Liver (tissue), 9 donors: ENCODE measurements around the gene OLA1. TPM values are rescaled to one million over a fixed set of nuclear protein-coding genes. Genes with fewer than 3 reads are reported as not detected.

ENCODE experiments used
- DNase-seq: peaks from one replicate; pipeline ENCODE4 v3.0.0-alpha.2; 2017; ENCODE audit warnings: low spot score
- H3K27ac ChIP-seq, 2 donors: one replicate each; pipeline ENCODE4 v1.7.0; 2013; ENCODE audit warnings: inconsistent platforms in 2 of 2, low read length in 2 of 2, control low read depth in 1 of 2, low read depth in 1 of 2, mild to moderate bottlenecking in 1 of 2
- H3K27me3 ChIP-seq, 4 donors: one replicate each; pipeline versions ENCODE4 v1.6.1 to v1.7.0; 2013; ENCODE audit warnings: low read length in 3 of 4, inconsistent platforms in 1 of 4, mild to moderate bottlenecking in 1 of 4, moderate library complexity in 1 of 4; ENCODE audit not compliant: control insufficient read depth in 4 of 4, insufficient read depth in 4 of 4
- H3K36me3 ChIP-seq, 4 donors: one replicate each; pipeline versions ENCODE4 v1.6.1 to v1.7.0; 2013; ENCODE audit warnings: low read length in 3 of 4, mild to moderate bottlenecking in 3 of 4, low read depth in 1 of 4, moderate library complexity in 1 of 4; ENCODE audit not compliant: control insufficient read depth in 4 of 4, insufficient read depth in 3 of 4
- H3K4me1 ChIP-seq, 4 donors: one replicate each; pipeline versions ENCODE4 v1.6.1 to v1.7.0; 2013; ENCODE audit warnings: low read length in 3 of 4, mild to moderate bottlenecking in 3 of 4, moderate library complexity in 1 of 4; ENCODE audit not compliant: control insufficient read depth in 4 of 4, insufficient read depth in 4 of 4
- H3K4me3 ChIP-seq, 3 donors: one replicate each; pipeline versions ENCODE4 v1.6.1 to v1.7.0; 2013; ENCODE audit warnings: low read length in 3 of 3, control low read depth in 1 of 3, low read depth in 1 of 3, mild to moderate bottlenecking in 1 of 3
- H3K9ac ChIP-seq, 2 donors: one replicate each; pipeline ENCODE4 v1.7.0; 2013; ENCODE audit warnings: low read length in 2 of 2, mild to moderate bottlenecking in 2 of 2, moderate library complexity in 2 of 2, control low read depth in 1 of 2, low read depth in 1 of 2
- H3K9me3 ChIP-seq, 4 donors: one replicate each; pipeline versions ENCODE4 v1.6.1 to v1.7.0; 2013; ENCODE audit warnings: low read length in 3 of 4; ENCODE audit not compliant: control insufficient read depth in 4 of 4
- EGR1 ChIP-seq, 2 donors: IDR thresholded peaks; 2 replicates each; pipeline ENCODE4 v1.6.1; 2016 to 2018; ENCODE audit warnings: antibody characterized with exemption in 2 of 2, low read depth in 2 of 2
- FOXA1 ChIP-seq: IDR thresholded peaks from 2 replicates; pipeline ENCODE4 v1.6.1; 2016; ENCODE audit warnings: antibody characterized with exemption
- FOXA2 ChIP-seq: IDR thresholded peaks from 2 replicates; pipeline ENCODE4 v1.6.1; 2016; ENCODE audit warnings: antibody characterized with exemption
- GABPA ChIP-seq, 2 donors: IDR thresholded peaks in 1 of 2; conservative IDR thresholded peaks in 1 of 2; 2 replicates each; pipeline ENCODE4 v1.6.1; 2016; ENCODE audit warnings: antibody characterized with exemption in 2 of 2, mild to moderate bottlenecking in 1 of 2, moderate library complexity in 1 of 2
- HNF4A ChIP-seq, 2 donors: conservative IDR thresholded peaks; 2 replicates each; pipeline ENCODE4 v1.6.1; 2016; ENCODE audit warnings: antibody characterized with exemption in 2 of 2, mild to moderate bottlenecking in 2 of 2
- HNF4G ChIP-seq: IDR thresholded peaks from 2 replicates; pipeline ENCODE4 v1.6.1; 2016; ENCODE audit warnings: antibody characterized with exemption
- JUND ChIP-seq, 2 donors: IDR thresholded peaks; 2 replicates each; pipeline ENCODE4 v1.6.1; 2016; ENCODE audit warnings: antibody characterized with exemption in 2 of 2
- NR2F2 ChIP-seq: IDR thresholded peaks from 2 replicates; pipeline ENCODE4 v1.6.1; 2016; ENCODE audit warnings: antibody characterized with exemption
- RAD21 ChIP-seq, 2 donors: IDR thresholded peaks; 2 replicates each; pipeline ENCODE4 v1.6.1; 2016; ENCODE audit warnings: antibody characterized with exemption in 2 of 2, mild to moderate bottlenecking in 2 of 2
- RXRA ChIP-seq, 2 donors: IDR thresholded peaks; 2 replicates each; pipeline ENCODE4 v1.6.1; 2017 to 2018; ENCODE audit warnings: antibody characterized with exemption in 2 of 2, mild to moderate bottlenecking in 1 of 2
- SP1 ChIP-seq: IDR thresholded peaks from 2 replicates; pipeline ENCODE4 v1.6.1; 2018; ENCODE audit warnings: antibody characterized with exemption, mild to moderate bottlenecking
- TAF1 ChIP-seq: conservative IDR thresholded peaks from 2 replicates; pipeline ENCODE4 v1.6.1; 2016; ENCODE audit warnings: antibody characterized with exemption, mild to moderate bottlenecking
- YY1 ChIP-seq: IDR thresholded peaks from 2 replicates; pipeline ENCODE4 v1.6.1; 2016; ENCODE audit warnings: antibody characterized with exemption, mild to moderate bottlenecking
- WGBS: extraction: QIAGEN DNeasy Blood & Tissue Kit; methylation state at CpG from one replicate; pipeline ENCODE4 v1.1.7; 2013; 5-methylcytosine and 5-hydroxymethylcytosine counted together
- polyA plus RNA-seq, 2 donors: library from polyadenylated mRNA; stranded (reverse) in 1 of 2; unstranded in 1 of 2; fragments of 200-250 nt in 1 of 2; fragments of >200 nt in 1 of 2; fragmentation: Nextera tagmentation in 1 of 2; extraction: Ambion mirVana in 1 of 2; gene quantifications; one replicate each; pipeline versions ENCODE4 v1.2.1 to v1.2.3, GENCODE V29; 2013 to 2015
- total RNA-seq, 2 donors: library from RNA; depleted of rRNA; stranded (reverse); fragments of >200 nt; gene quantifications; one replicate each; pipeline ENCODE4 v1.2.3, GENCODE V29; 2014
- TF ChIP-seq, protein P1 (sequence below): IDR thresholded peaks from 2 replicates; pipeline ENCODE4 v1.6.1; 2016; ENCODE audit warnings: antibody characterized with exemption
- TF ChIP-seq, protein P2 (sequence below): IDR thresholded peaks from 2 replicates; pipeline ENCODE4 v1.6.1; 2016; ENCODE audit warnings: antibody characterized with exemption
- TF ChIP-seq, protein P3 (sequence below): fragments of 150-350 bp; IDR thresholded peaks from 2 replicates; pipeline ENCODE4 v1.5.1; 2017; ENCODE audit warnings: improper control_type of control experiment, low read depth, low read length; ENCODE audit not compliant: missing input control
- TF ChIP-seq, protein P4 (sequence below): IDR thresholded peaks from 2 replicates; pipeline ENCODE4 v1.6.1; 2016; ENCODE audit warnings: antibody characterized with exemption
- TF ChIP-seq, protein P5 (sequence below): IDR thresholded peaks from 2 replicates; pipeline ENCODE4 v1.6.1; 2016; ENCODE audit warnings: antibody characterized with exemption, mild to moderate bottlenecking
- donor health status: healthy.
- donor health status: healthy.
- donor health status: healthy.
- donor health status: healthy.
- donor health status: healthy.

The OLA1 gene
- total and polyA plus RNA-seq, 4 donors = 23.4 to 38.1 (median 32.3) TPM

DNA sequence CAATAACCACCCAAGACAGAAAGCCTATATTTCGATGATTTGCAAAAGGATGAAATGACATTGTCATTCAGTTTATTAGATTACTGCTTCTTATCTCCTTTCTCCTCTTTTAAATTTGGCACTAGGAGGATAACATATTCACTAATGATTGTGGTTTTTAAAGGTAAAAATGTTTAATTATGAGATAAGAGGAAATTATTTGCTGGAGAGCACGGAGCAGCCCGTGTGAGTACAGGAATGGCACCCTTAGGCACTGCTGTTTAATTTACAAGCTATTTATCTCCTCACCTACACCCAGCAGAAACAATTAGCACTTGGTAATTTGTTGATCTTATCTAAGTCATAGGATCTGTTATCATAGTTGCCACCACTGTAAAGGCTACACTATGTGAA, 195.8 kb downstream of the OLA1 start:
- no peaks in the 10 kb centered on the region for H3K36me3 ChIP-seq
- no peak overlapping the region for H3K27ac ChIP-seq
- no peak overlapping the region for H3K9ac ChIP-seq
- H3K27me3 ChIP-seq = peaks cover 0 to 2% (median 0%) of the 10 kb centered on the region in 4 donors
- WGBS = 78% methylated on average over 3 of the region's 3 CpGs
- DNase-seq = no peak
- no peaks in the 10 kb centered on the region for H3K4me1 ChIP-seq
- TF ChIP-seq YY1 (no peak), HNF4A (conservative IDR thresholded peaks at IDR 0.05) (no peak), JUND (IDR thresholded peaks at IDR 0.05) (no peak), EGR1 (IDR thresholded peaks at IDR 0.05; ENCODE audit: low read depth in 2 of 2) (no peak), TAF1 (no peak), RAD21 (IDR thresholded peaks at IDR 0.05) (no peak), HNF4G (no peak), FOXA2 (no peak), NR2F2 (no peak), SP1 (no peak), RXRA (IDR thresholded peaks at IDR 0.05) (no peak), FOXA1 (no peak), GABPA (IDR thresholded peaks at IDR 0.05 in 1 of 2, conservative IDR thresholded peaks at IDR 0.05 in 1 of 2) (no peak)
- TF ChIP-seq, protein P1, sequence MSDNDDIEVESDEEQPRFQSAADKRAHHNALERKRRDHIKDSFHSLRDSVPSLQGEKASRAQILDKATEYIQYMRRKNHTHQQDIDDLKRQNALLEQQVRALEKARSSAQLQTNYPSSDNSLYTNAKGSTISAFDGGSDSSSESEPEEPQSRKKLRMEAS = no peak
- TF ChIP-seq, protein P2, sequence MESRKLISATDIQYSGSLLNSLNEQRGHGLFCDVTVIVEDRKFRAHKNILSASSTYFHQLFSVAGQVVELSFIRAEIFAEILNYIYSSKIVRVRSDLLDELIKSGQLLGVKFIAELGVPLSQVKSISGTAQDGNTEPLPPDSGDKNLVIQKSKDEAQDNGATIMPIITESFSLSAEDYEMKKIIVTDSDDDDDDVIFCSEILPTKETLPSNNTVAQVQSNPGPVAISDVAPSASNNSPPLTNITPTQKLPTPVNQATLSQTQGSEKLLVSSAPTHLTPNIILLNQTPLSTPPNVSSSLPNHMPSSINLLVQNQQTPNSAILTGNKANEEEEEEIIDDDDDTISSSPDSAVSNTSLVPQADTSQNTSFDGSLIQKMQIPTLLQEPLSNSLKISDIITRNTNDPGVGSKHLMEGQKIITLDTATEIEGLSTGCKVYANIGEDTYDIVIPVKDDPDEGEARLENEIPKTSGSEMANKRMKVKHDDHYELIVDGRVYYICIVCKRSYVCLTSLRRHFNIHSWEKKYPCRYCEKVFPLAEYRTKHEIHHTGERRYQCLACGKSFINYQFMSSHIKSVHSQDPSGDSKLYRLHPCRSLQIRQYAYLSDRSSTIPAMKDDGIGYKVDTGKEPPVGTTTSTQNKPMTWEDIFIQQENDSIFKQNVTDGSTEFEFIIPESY = no peak
- TF ChIP-seq, protein P3, sequence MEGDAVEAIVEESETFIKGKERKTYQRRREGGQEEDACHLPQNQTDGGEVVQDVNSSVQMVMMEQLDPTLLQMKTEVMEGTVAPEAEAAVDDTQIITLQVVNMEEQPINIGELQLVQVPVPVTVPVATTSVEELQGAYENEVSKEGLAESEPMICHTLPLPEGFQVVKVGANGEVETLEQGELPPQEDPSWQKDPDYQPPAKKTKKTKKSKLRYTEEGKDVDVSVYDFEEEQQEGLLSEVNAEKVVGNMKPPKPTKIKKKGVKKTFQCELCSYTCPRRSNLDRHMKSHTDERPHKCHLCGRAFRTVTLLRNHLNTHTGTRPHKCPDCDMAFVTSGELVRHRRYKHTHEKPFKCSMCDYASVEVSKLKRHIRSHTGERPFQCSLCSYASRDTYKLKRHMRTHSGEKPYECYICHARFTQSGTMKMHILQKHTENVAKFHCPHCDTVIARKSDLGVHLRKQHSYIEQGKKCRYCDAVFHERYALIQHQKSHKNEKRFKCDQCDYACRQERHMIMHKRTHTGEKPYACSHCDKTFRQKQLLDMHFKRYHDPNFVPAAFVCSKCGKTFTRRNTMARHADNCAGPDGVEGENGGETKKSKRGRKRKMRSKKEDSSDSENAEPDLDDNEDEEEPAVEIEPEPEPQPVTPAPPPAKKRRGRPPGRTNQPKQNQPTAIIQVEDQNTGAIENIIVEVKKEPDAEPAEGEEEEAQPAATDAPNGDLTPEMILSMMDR = no peak
- TF ChIP-seq, protein P4, sequence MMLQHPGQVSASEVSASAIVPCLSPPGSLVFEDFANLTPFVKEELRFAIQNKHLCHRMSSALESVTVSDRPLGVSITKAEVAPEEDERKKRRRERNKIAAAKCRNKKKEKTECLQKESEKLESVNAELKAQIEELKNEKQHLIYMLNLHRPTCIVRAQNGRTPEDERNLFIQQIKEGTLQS = no peak
- TF ChIP-seq, protein P5, sequence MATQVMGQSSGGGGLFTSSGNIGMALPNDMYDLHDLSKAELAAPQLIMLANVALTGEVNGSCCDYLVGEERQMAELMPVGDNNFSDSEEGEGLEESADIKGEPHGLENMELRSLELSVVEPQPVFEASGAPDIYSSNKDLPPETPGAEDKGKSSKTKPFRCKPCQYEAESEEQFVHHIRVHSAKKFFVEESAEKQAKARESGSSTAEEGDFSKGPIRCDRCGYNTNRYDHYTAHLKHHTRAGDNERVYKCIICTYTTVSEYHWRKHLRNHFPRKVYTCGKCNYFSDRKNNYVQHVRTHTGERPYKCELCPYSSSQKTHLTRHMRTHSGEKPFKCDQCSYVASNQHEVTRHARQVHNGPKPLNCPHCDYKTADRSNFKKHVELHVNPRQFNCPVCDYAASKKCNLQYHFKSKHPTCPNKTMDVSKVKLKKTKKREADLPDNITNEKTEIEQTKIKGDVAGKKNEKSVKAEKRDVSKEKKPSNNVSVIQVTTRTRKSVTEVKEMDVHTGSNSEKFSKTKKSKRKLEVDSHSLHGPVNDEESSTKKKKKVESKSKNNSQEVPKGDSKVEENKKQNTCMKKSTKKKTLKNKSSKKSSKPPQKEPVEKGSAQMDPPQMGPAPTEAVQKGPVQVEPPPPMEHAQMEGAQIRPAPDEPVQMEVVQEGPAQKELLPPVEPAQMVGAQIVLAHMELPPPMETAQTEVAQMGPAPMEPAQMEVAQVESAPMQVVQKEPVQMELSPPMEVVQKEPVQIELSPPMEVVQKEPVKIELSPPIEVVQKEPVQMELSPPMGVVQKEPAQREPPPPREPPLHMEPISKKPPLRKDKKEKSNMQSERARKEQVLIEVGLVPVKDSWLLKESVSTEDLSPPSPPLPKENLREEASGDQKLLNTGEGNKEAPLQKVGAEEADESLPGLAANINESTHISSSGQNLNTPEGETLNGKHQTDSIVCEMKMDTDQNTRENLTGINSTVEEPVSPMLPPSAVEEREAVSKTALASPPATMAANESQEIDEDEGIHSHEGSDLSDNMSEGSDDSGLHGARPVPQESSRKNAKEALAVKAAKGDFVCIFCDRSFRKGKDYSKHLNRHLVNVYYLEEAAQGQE = no peak
- no peak overlapping the region for H3K4me3 ChIP-seq
- H3K9me3 ChIP-seq = no peaks in the 10 kb centered on the region
